Liver (tissue), 10 donors: ENCODE measurements around the gene ME2. TPM values are rescaled to one million over a fixed set of nuclear protein-coding genes. Genes with fewer than 3 reads are reported as not detected.
"Not testable (repeated sequence)": the region's sequence is repeated elsewhere in the genome, so short reads cannot be mapped to it uniquely, and the experiment has no call there.

Experiments used
- DNase-seq: peaks from one replicate; pipeline ENCODE4 v3.0.0-alpha.2; 2017; ENCODE audit warnings: low spot score
- H3K27ac ChIP-seq, 2 donors: one replicate each; pipeline ENCODE4 v1.7.0; 2013; ENCODE audit warnings: inconsistent platforms in 2 of 2, low read length in 2 of 2, control low read depth in 1 of 2, low read depth in 1 of 2, mild to moderate bottlenecking in 1 of 2
- H3K27me3 ChIP-seq, 4 donors: one replicate each; pipeline versions ENCODE4 v1.6.1 to v1.7.0; 2013; ENCODE audit warnings: low read length in 3 of 4, inconsistent platforms in 1 of 4, mild to moderate bottlenecking in 1 of 4, moderate library complexity in 1 of 4; ENCODE audit not compliant: control insufficient read depth in 4 of 4, insufficient read depth in 4 of 4
- H3K36me3 ChIP-seq, 4 donors: one replicate each; pipeline versions ENCODE4 v1.6.1 to v1.7.0; 2013; ENCODE audit warnings: low read length in 3 of 4, mild to moderate bottlenecking in 3 of 4, low read depth in 1 of 4, moderate library complexity in 1 of 4; ENCODE audit not compliant: control insufficient read depth in 4 of 4, insufficient read depth in 3 of 4
- H3K4me1 ChIP-seq, 4 donors: one replicate each; pipeline versions ENCODE4 v1.6.1 to v1.7.0; 2013; ENCODE audit warnings: low read length in 3 of 4, mild to moderate bottlenecking in 3 of 4, moderate library complexity in 1 of 4; ENCODE audit not compliant: control insufficient read depth in 4 of 4, insufficient read depth in 4 of 4
- H3K4me3 ChIP-seq, 3 donors: one replicate each; pipeline versions ENCODE4 v1.6.1 to v1.7.0; 2013; ENCODE audit warnings: low read length in 3 of 3, control low read depth in 1 of 3, low read depth in 1 of 3, mild to moderate bottlenecking in 1 of 3
- H3K9ac ChIP-seq, 2 donors: one replicate each; pipeline ENCODE4 v1.7.0; 2013; ENCODE audit warnings: low read length in 2 of 2, mild to moderate bottlenecking in 2 of 2, moderate library complexity in 2 of 2, control low read depth in 1 of 2, low read depth in 1 of 2
- H3K9me3 ChIP-seq, 4 donors: one replicate each; pipeline versions ENCODE4 v1.6.1 to v1.7.0; 2013; ENCODE audit warnings: low read length in 3 of 4; ENCODE audit not compliant: control insufficient read depth in 4 of 4
- NR2F2 ChIP-seq: IDR thresholded peaks from 2 replicates; pipeline ENCODE4 v1.6.1; 2016; ENCODE audit warnings: antibody characterized with exemption
- RXRA ChIP-seq, 2 donors: IDR thresholded peaks; 2 replicates each; pipeline ENCODE4 v1.6.1; 2017 to 2018; ENCODE audit warnings: antibody characterized with exemption in 2 of 2, mild to moderate bottlenecking in 1 of 2
- ZBTB33 ChIP-seq: IDR thresholded peaks from 2 replicates; pipeline ENCODE4 v1.6.1; 2016; ENCODE audit warnings: antibody characterized with exemption
- WGBS: extraction: QIAGEN DNeasy Blood & Tissue Kit; methylation state at CpG from one replicate; pipeline ENCODE4 v1.1.7; 2013; 5-methylcytosine and 5-hydroxymethylcytosine counted together
- polyA plus RNA-seq, 2 donors: library from polyadenylated mRNA; stranded (reverse) in 1 of 2; unstranded in 1 of 2; fragments of 200-250 nt in 1 of 2; fragments of >200 nt in 1 of 2; fragmentation: Nextera tagmentation in 1 of 2; extraction: Ambion mirVana in 1 of 2; gene quantifications; one replicate each; pipeline versions ENCODE4 v1.2.1 to v1.2.3, GENCODE V29; 2013 to 2015
- small RNA-seq: library from RNA; depleted of rRNA; stranded (forward); fragments of <200 nt; gene quantifications from one replicate; pipeline ENCODE3, GENCODE V24; 2014
- total RNA-seq, 2 donors: library from RNA; depleted of rRNA; stranded (reverse); fragments of >200 nt; gene quantifications; one replicate each; pipeline ENCODE4 v1.2.3, GENCODE V29; 2014
- donor health status: healthy.
- donor health status: healthy.
- donor health status: healthy.
- donor health status: healthy.
- donor health status: healthy.

The ME2 gene
- total and polyA plus RNA-seq, 4 donors = 9.0 to 33.8 (median 16.1) TPM

GRCh38 chr18:50994031-50994430 is 115.1 kb downstream of the ME2 start (continued):
- TF ChIP-seq ZBTB33 (no peak), NR2F2 (no peak), RXRA (IDR thresholded peaks at IDR 0.05) (no peak)

GRCh38 chr18:51003174-51003573 is 124.3 kb downstream of the ME2 start:
- DNase-seq, H3K9ac ChIP-seq, H3K4me1 ChIP-seq, H3K36me3 ChIP-seq, H3K9me3 ChIP-seq, H3K27ac ChIP-seq, H3K4me3 ChIP-seq, H3K27me3 ChIP-seq: not testable (repeated sequence)
- WGBS = 98% methylated on average over 2 of the region's 2 CpGs

Small RNA genes within 50 kb of the gene (small RNA-seq; reads per million reads assigned to genes)
- gene RF00019 = not detected

Other genes with a start within 250 kb of the ME2 start
- gene MRO, start 59.1 kb upstream of the ME2 start, total RNA-seq = 1 to 10 TPM; 2.5 to 2.8 TPM
- 1 to 10 TPM; 1.6 to 2.8 TPM for gene MRO, start 59.1 kb upstream of the ME2 start, polyA plus RNA-seq
- gene ELAC1, start 88.9 kb downstream of the ME2 start, total RNA-seq = 10 to 100 TPM in 1 of 2 donors, 1 to 10 TPM in 1; 4.9 to 10.2 TPM
- gene ELAC1, start 88.9 kb downstream of the ME2 start, polyA plus RNA-seq = 1 to 10 TPM; 6.4 to 7.6 TPM
- gene SMAD4, start 151.1 kb downstream of the ME2 start, total RNA-seq = 10 to 100 TPM; 38.3 to 65.3 TPM
- 10 to 100 TPM in 1 of 2 donors, 1 to 10 TPM in 1; 9.3 to 20.0 TPM for gene SMAD4, start 151.1 kb downstream of the ME2 start, polyA plus RNA-seq